CD8-positive, alpha-beta memory T cell (primary cell): ENCODE results near the gene FCN3. TPM values are rescaled to one million over a fixed set of nuclear protein-coding genes. Genes with fewer than 3 reads are reported as not detected.

Experiments
- CTCF ChIA-PET: fragments of 350-600 bp; sonication (Branson Sonifier 250); formaldehyde crosslinking; loops from one replicate; lab custom pipeline; 2021; ENCODE audit warnings: antibody characterized with exemption; lab: Charles Lee
- POLR2A ChIA-PET: fragments of 350-600 bp; sonication (Branson Sonifier 250); formaldehyde crosslinking; loops from one replicate; lab custom pipeline; 2021; ENCODE audit warnings: antibody characterized with exemption; lab: Charles Lee
- DNase-seq, 5 donors: peaks; one replicate each; pipeline versions ENCODE4 v3.0.0 to v3.0.0-alpha.2; 2020 to 2022; ENCODE audit warnings: mixed read lengths in 1 of 5
- H3K27ac ChIP-seq: one replicate; pipeline ENCODE4 v1.7.0; 2013; ENCODE audit warnings: low read depth, mild to moderate bottlenecking, low read length, moderate library complexity
- H3K27me3 ChIP-seq: 2 replicates; pipeline ENCODE4 v1.7.0; 2013; ENCODE audit warnings: low read length, mild to moderate bottlenecking; ENCODE audit not compliant: insufficient read depth, poor library complexity, severe bottlenecking
- H3K36me3 ChIP-seq: 2 replicates; pipeline ENCODE4 v1.7.0; 2013; ENCODE audit warnings: mild to moderate bottlenecking, low read length, moderate library complexity; ENCODE audit not compliant: insufficient read depth
- H3K4me1 ChIP-seq: 2 replicates; pipeline ENCODE4 v1.7.0; 2013; ENCODE audit warnings: mild to moderate bottlenecking, low read length, moderate library complexity; ENCODE audit not compliant: insufficient read depth
- H3K4me3 ChIP-seq: 2 replicates; pipeline ENCODE4 v1.7.0; 2013; ENCODE audit warnings: mild to moderate bottlenecking, low read length
- H3K9me3 ChIP-seq: 2 replicates; pipeline ENCODE4 v1.7.0; 2013; ENCODE audit warnings: mild to moderate bottlenecking, low read length
- H3K27ac Mint-ChIP-seq, 8 donors: one replicate each; pipeline ENCODE4 v1.8.0; 2020 to 2021; ENCODE audit warnings: mixed read lengths in 8 of 8, mild to moderate bottlenecking in 6 of 8, inconsistent platforms in 3 of 8, moderate library complexity in 3 of 8
- H3K27me3 Mint-ChIP-seq, 2 donors: one replicate each; pipeline ENCODE4 v1.8.0; 2020 to 2021; ENCODE audit warnings: mixed read lengths in 2 of 2, mild to moderate bottlenecking in 1 of 2, moderate library complexity in 1 of 2
- H3K36me3 Mint-ChIP-seq, 3 donors: one replicate each; pipeline ENCODE4 v1.8.0; 2020 to 2021; ENCODE audit warnings: mixed read lengths in 3 of 3, inconsistent platforms in 1 of 3, mild to moderate bottlenecking in 1 of 3
- H3K4me1 Mint-ChIP-seq, 3 donors: one replicate each; pipeline ENCODE4 v1.8.0; 2020 to 2021; ENCODE audit warnings: mixed read lengths in 3 of 3, inconsistent platforms in 1 of 3, mild to moderate bottlenecking in 1 of 3
- H3K4me3 Mint-ChIP-seq, 7 donors: one replicate each; pipeline ENCODE4 v1.8.0; 2020 to 2021; ENCODE audit warnings: mixed read lengths in 7 of 7, mild to moderate bottlenecking in 6 of 7, moderate library complexity in 4 of 7, inconsistent platforms in 2 of 7
- H3K9me3 Mint-ChIP-seq, 5 donors: one replicate each; pipeline ENCODE4 v1.8.0; 2020 to 2022; ENCODE audit warnings: mixed read lengths in 5 of 5, mild to moderate bottlenecking in 3 of 5, moderate library complexity in 2 of 5, inconsistent platforms in 1 of 5
- polyA plus RNA-seq: library from polyadenylated mRNA; unstranded; fragments of 300-500 nt; fragmentation: Illumina TruSeq; gene quantifications from one replicate; pipeline ENCODE4 v1.2.3, GENCODE V29; 2021
- total RNA-seq, 2 experiments: library from RNA; stranded (reverse); gene quantifications; one replicate each; pipeline ENCODE4 v1.2.3, GENCODE V29; 2021

The FCN3 gene
- total and polyA plus RNA-seq, 3 experiments from 2014 or later = not detected

GRCh38 chr1:27355683-27356082 is 18.9 kb downstream of the FCN3 start:
- H3K4me3 Mint-ChIP-seq = peak overlapping the region in 5 of 7 donors; percentile 62 to 81 (median 76)

GRCh38 chr1:27353629-27354028 is 21.0 kb downstream of the FCN3 start:
- H3K36me3 ChIP-seq = peaks cover 3% of the 10 kb centered on the region
- Mint-ChIP-seq H3K27ac (peak overlapping the region in 6 of 8 donors; percentile 10 to 78 (median 65)), H3K27me3 (peaks cover 0 to 3% of the 10 kb centered on the region in 2 donors), H3K36me3 (peaks cover 0 to 32% (median 1%) of the 10 kb centered on the region in 3 donors), H3K9me3 (no peaks in the 10 kb centered on the region), H3K4me1 (peaks cover 29 to 41% (median 35%) of the 10 kb centered on the region in 3 donors), H3K4me3 (no peak overlapping the region)
- ChIA-PET POLR2A (interaction anchor here (0.8 kb wide), 1 partner anchor 9 kb away, joined by 3 read pairs; no protein-coding TSS in a partner anchor), CTCF (interaction anchor here (1.1 to 8.0 kb wide), 6 partner anchors 11 to 56 kb away, joined by 3 to 115 read pairs (median 12); partner anchors contain the start of genes MAP3K6 and SYTL1)
- no peaks in the 10 kb centered on the region for H3K27me3 ChIP-seq
- no peaks in the 10 kb centered on the region for H3K9me3 ChIP-seq
- H3K4me1 ChIP-seq = peaks cover 36% of the 10 kb centered on the region
- no peak overlapping the region for H3K4me3 ChIP-seq
- H3K27ac ChIP-seq = no peak overlapping the region
- no peak for DNase-seq

More at GRCh38 chr1:27355683-27356082, 18.9 kb downstream of the FCN3 start:
- H3K36me3 ChIP-seq = no peaks in the 10 kb centered on the region
- Mint-ChIP-seq H3K36me3 (peaks cover 0 to 20% (median 1%) of the 10 kb centered on the region in 3 donors), H3K9me3 (no peaks in the 10 kb centered on the region), H3K27ac (peak overlapping the region; percentile 51 to 86 (median 76)), H3K27me3 (peaks cover 0 to 3% of the 10 kb centered on the region in 2 donors), H3K4me1 (peaks cover 41 to 57% (median 53%) of the 10 kb centered on the region in 3 donors)
- no peak for DNase-seq
- no peak overlapping the region for H3K27ac ChIP-seq
- no peaks in the 10 kb centered on the region for H3K27me3 ChIP-seq
- no peak overlapping the region for H3K4me3 ChIP-seq
- H3K4me1 ChIP-seq = peaks cover 46% of the 10 kb centered on the region
- ChIA-PET CTCF (interaction anchor here (0.9 to 8.0 kb wide), 8 partner anchors 13 to 310 kb away, joined by 3 to 115 read pairs (median 38); partner anchors contain the start of genes CD164L2, MAP3K6 and SYTL1), POLR2A (interaction anchor here (1.8 to 1.9 kb wide), 2 partner anchors 9 to 10 kb away, joined by 5 to 16 read pairs; partner anchors contain the start of gene MAP3K6)
- no peaks in the 10 kb centered on the region for H3K9me3 ChIP-seq

- no peaks in the 10 kb centered on the region for H3K9me3 Mint-ChIP-seq
- Histone ChIP-seq H3K4me3 (no peak overlapping the region), H3K27me3 (no peaks in the 10 kb centered on the region), H3K36me3 (peaks cover 3% of the 10 kb centered on the region), H3K27ac (no peak overlapping the region), H3K9me3 (no peaks in the 10 kb centered on the region), H3K4me1 (peaks cover 36% of the 10 kb centered on the region)
- ChIA-PET POLR2A (no interaction called here), CTCF (interaction anchor here (0.8 to 8.0 kb wide), 7 partner anchors 13 to 56 kb away, joined by 3 to 99 read pairs (median 3); partner anchors contain the start of gene MAP3K6)
- no peak overlapping the region for H3K27ac Mint-ChIP-seq
- no peak overlapping the region for H3K4me3 Mint-ChIP-seq
- no peak for DNase-seq
- peaks cover 0 to 3% of the 10 kb centered on the region in 2 donors for H3K27me3 Mint-ChIP-seq
- H3K36me3 Mint-ChIP-seq = peaks cover 0 to 32% (median 1%) of the 10 kb centered on the region in 3 donors
- peaks cover 29 to 39% (median 34%) of the 10 kb centered on the region in 3 donors for H3K4me1 Mint-ChIP-seq
Observed at GRCh38 chr1:27353166-27353565, 21.5 kb downstream of the FCN3 start.

- H3K27me3 Mint-ChIP-seq = peaks cover 0 to 5% of the 10 kb centered on the region in 2 donors
- peak overlapping the region in 1 of 7 donors; percentile 45 for H3K4me3 Mint-ChIP-seq
- H3K36me3 Mint-ChIP-seq = peaks cover 0 to 44% (median 1%) of the 10 kb centered on the region in 3 donors
- CTCF ChIA-PET = interaction anchor here (8.0 kb wide), 1 partner anchor 18 kb away, joined by 99 read pairs; no protein-coding TSS in a partner anchor
- H3K27me3 ChIP-seq = no peaks in the 10 kb centered on the region
- DNase-seq = no peak
- H3K36me3 ChIP-seq = peaks cover 3% of the 10 kb centered on the region
- POLR2A ChIA-PET = interaction anchor here (1.1 kb wide), 1 partner anchor 10 kb away, joined by 3 read pairs; no protein-coding TSS in a partner anchor
- H3K4me1 ChIP-seq = peaks cover 20% of the 10 kb centered on the region
- H3K9me3 Mint-ChIP-seq = no peaks in the 10 kb centered on the region
- H3K27ac Mint-ChIP-seq = peak overlapping the region in 1 of 8 donors; percentile 27
- H3K4me1 Mint-ChIP-seq = peaks cover 19 to 33% (median 22%) of the 10 kb centered on the region in 3 donors
- H3K4me3 ChIP-seq = no peak overlapping the region
- no peak overlapping the region for H3K27ac ChIP-seq
- H3K9me3 ChIP-seq = no peaks in the 10 kb centered on the region
Observed at GRCh38 chr1:27351541-27352107, 23.0 kb downstream of the FCN3 start.

DNA sequence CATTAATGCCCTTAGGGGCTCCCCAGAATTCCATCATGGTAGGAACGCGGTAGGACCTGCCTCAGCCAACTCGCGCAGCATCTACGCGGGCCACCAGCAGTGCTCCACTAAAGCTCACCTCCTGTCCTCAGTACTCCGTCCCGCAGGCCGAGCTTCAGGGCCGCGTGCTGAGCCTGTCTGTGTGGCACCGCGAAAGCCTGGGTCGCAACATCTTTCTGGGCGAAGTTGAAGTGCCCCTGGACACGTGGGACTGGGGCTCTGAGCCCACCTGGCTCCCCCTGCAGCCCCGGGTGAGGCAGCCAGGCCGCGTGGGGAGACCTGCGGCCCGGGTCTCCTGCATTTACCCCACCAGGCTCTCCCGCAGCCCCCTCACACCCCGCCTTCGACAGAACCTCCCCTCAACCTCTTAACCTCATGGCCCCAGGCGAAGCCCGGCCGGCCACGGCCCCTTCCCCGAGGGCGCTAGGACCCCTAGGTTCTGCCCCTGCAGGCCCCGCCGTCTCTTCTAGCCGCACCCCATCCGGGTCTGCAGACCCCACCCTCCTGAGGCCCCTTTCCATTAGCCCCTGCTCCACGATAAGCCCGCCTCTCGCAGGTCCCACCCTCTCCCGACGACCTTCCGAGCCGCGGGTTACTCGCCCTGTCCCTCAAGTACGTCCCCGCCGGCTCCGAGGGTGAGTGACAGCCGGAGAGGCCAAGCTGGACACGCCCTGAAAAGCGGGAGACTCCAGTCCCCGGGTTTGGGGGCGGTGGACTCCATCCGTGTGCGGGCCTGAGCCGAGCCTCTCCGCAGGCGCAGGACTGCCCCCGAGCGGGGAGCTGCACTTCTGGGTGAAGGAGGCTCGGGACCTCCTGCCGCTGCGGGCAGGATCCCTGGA is 23.7 kb downstream of the FCN3 start:
- peak overlapping the region in 1 of 8 donors; percentile 46 for H3K27ac Mint-ChIP-seq
- no peak overlapping the region for H3K4me3 Mint-ChIP-seq
- H3K4me1 Mint-ChIP-seq = peaks cover 18 to 33% (median 21%) of the 10 kb centered on the region in 3 donors
- peaks cover 0 to 5% of the 10 kb centered on the region in 2 donors for H3K27me3 Mint-ChIP-seq
- ChIA-PET CTCF (interaction anchor here (0.9 to 8.0 kb wide), 3 partner anchors 17 to 20 kb away, joined by 3 to 99 read pairs (median 15); no protein-coding TSS in a partner anchor), POLR2A (interaction anchor here (1.1 kb wide), 1 partner anchor 15 kb away, joined by 3 read pairs; no protein-coding TSS in a partner anchor)
- no peaks in the 10 kb centered on the region for H3K9me3 ChIP-seq
- no peak for DNase-seq
- H3K36me3 Mint-ChIP-seq = peaks cover 1 to 50% (median 4%) of the 10 kb centered on the region in 3 donors
- no peak overlapping the region for H3K4me3 ChIP-seq
- H3K27ac ChIP-seq = no peak overlapping the region
- H3K36me3 ChIP-seq = peaks cover 8% of the 10 kb centered on the region
- no peaks in the 10 kb centered on the region for H3K27me3 ChIP-seq
- H3K9me3 Mint-ChIP-seq = no peaks in the 10 kb centered on the region
- H3K4me1 ChIP-seq = peaks cover 13% of the 10 kb centered on the region

DNA sequence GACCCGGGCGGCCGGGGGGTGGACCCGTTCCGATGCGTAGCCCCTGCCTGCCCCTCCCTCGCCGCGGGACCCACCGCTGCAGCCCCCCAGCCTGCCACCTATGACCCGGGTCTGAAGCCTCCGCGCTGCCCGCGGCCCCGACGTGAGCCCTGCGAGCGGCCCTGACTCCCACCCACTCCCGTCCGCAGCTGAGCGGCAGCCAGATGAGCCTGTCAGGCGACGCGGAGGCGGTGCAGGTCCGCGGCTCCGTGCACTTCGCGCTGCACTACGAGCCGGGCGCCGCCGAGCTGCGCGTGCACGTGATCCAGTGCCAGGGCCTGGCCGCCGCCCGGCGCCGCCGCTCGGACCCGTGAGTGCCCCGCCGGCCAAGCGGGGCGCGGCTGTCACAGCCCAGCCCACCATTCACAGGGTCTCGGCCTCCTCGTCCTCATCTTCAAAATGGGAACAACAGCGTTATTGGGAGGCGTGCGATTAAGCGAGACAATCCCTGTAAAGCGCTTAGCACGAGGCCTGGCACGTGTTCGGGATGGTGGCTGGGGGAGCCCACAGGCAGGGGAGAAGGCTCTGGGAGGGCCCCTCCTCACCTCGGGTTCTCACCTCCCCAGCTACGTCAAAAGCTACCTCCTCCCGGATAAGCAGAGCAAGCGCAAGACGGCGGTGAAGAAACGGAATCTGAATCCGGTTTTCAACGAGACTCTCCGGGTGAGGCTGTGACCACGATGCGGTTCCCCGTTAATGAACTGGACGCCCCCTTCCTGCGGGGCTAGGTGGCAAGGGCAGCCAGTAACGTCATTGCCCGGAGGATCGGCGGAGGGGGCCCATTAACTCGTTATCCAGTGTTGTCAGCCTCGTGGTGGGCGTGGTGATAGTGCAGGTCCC is 24.6 kb downstream of the FCN3 start:
- Histone ChIP-seq H3K9me3 (no peaks in the 10 kb centered on the region), H3K4me3 (no peak overlapping the region), H3K27ac (no peak overlapping the region), H3K4me1 (peaks cover 11% of the 10 kb centered on the region), H3K36me3 (peaks cover 9% of the 10 kb centered on the region), H3K27me3 (no peaks in the 10 kb centered on the region)
- Mint-ChIP-seq H3K9me3 (no peaks in the 10 kb centered on the region), H3K4me1 (peaks cover 13 to 32% (median 14%) of the 10 kb centered on the region in 3 donors), H3K27me3 (peaks cover 0 to 5% of the 10 kb centered on the region in 2 donors), H3K4me3 (peak overlapping the region in 1 of 7 donors; percentile 20), H3K27ac (peak overlapping the region in 1 of 8 donors; percentile 46), H3K36me3 (peaks cover 1 to 55% (median 4%) of the 10 kb centered on the region in 3 donors)
- ChIA-PET CTCF (interaction anchor here (0.9 to 2.8 kb wide), 3 partner anchors 17 to 38 kb away, joined by 3 to 15 read pairs (median 4); no protein-coding TSS in a partner anchor), POLR2A (interaction anchor here (1.1 kb wide), 1 partner anchor 16 kb away, joined by 3 read pairs; no protein-coding TSS in a partner anchor)
- DNase-seq = no peak
